Smooth muscle cell (in vitro differentiated cells): ENCODE data around the gene SIPA1L3. TPM values are rescaled to one million over a fixed set of nuclear protein-coding genes. Genes with fewer than 3 reads are reported as not detected.

Experiments
- DNase-seq: peaks from one replicate; lab custom pipeline; 2025; ENCODE audit not compliant: unreplicated experiment; lab: John Stamatoyannopoulos, UW
- H2AFZ ChIP-seq: fragments of 200-600 bp; sonication (generic); 2 replicates; pipeline ENCODE4 v1.6.0; 2016; ENCODE audit warnings: antibody characterized with exemption, low read depth, mild to moderate bottlenecking
- H3F3A ChIP-seq: fragments of 200-600 bp; sonication (generic); 2 replicates; pipeline ENCODE4 v1.6.0; 2017; ENCODE audit warnings: antibody characterized with exemption, low read depth
- H3K27ac ChIP-seq: fragments of 200-600 bp; sonication (generic); 2 replicates; pipeline ENCODE4 v1.5.1; 2016; ENCODE audit warnings: low read depth, mild to moderate bottlenecking
- H3K27me3 ChIP-seq: fragments of 200-600 bp; sonication (generic); 2 replicates; pipeline ENCODE4 v1.6.1; 2016; ENCODE audit warnings: low read depth, mild to moderate bottlenecking
- H3K36me3 ChIP-seq: fragments of 200-600 bp; sonication (generic); 2 replicates; pipeline ENCODE4 v1.5.1; 2016; ENCODE audit warnings: low read depth
- H3K4me1 ChIP-seq: fragments of 200-600 bp; sonication (generic); 2 replicates; pipeline ENCODE4 v1.5.1; 2016; ENCODE audit warnings: low read depth
- H3K4me2 ChIP-seq: fragments of 200-600 bp; sonication (generic); 2 replicates; pipeline ENCODE4 v1.6.0; 2016; ENCODE audit warnings: mild to moderate bottlenecking
- H3K4me3 ChIP-seq: fragments of 200-600 bp; sonication (generic); 2 replicates; pipeline ENCODE4 v1.5.1; 2016; ENCODE audit warnings: mild to moderate bottlenecking
- H3K79me2 ChIP-seq: fragments of 200-600 bp; sonication (generic); 2 replicates; pipeline ENCODE4 v1.6.0; 2016; ENCODE audit warnings: low read depth, mild to moderate bottlenecking
- H3K9ac ChIP-seq: fragments of 200-600 bp; sonication (generic); 2 replicates; pipeline ENCODE4 v1.6.0; 2016; ENCODE audit warnings: low read depth
- H3K9me3 ChIP-seq: fragments of 200-600 bp; sonication (generic); replicated peaks from 2 replicates; pipeline ENCODE4 v1.5.1; 2016; ENCODE audit warnings: low read depth
- H4K20me1 ChIP-seq: fragments of 200-600 bp; sonication (generic); 2 replicates; pipeline ENCODE4 v1.6.0; 2016; ENCODE audit warnings: low read depth
- WGBS: methylation state at CpG from one replicate; pipeline ENCODE4 v1.1.7; 2016; ENCODE audit warnings: low lambda C conversion rate; 5-methylcytosine and 5-hydroxymethylcytosine counted together
- polyA plus RNA-seq: library from polyadenylated mRNA; unstranded; fragments of >200 nt; fragmentation: Nextera tagmentation; extraction: Ambion mirVana; gene quantifications from 2 replicates; pipeline ENCODE4 v1.2.1, GENCODE V29; 2016
- total RNA-seq: library from RNA; depleted of rRNA; stranded (reverse); fragments of >200 nt; gene quantifications from 2 replicates; pipeline ENCODE4 v1.2.3, GENCODE V29; 2014
- TF ChIP-seq, protein P1 (sequence below): fragments of 200-600 bp; sonication (generic); IDR thresholded peaks from 2 replicates; pipeline ENCODE4 v1.5.1; 2017; ENCODE audit warnings: borderline replicate concordance, mild to moderate bottlenecking, antibody characterized with exemption; ENCODE audit not compliant: insufficient read depth, poor library complexity, severe bottlenecking

Gene SIPA1L3
- total and polyA plus RNA-seq, 2 experiments from 2014 or later: 6.5 to 7.6 TPM

DNA sequence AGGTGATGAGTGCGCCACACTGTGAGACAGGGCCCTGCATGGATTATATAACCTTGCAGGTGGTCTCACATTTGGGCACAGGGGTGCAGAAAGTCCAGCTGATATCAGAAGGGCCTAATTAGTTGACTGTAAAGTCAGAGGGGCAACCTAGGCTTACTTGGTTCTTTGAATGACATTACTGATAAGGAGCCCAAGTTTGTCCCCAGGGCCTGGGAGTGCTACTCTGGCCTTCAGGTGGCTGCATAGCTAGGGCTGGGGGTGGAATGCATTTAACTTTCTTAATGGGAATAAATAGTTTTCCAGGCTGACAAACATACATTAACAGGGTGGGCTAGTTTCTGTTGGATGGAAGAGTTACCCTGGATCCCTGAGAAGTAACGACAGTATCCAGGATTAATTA is 3.9 kb upstream of the SIPA1L3 start:
- Histone ChIP-seq H3K36me3 (no peaks in the 10 kb centered on the region), H3K79me2 (peaks cover 8% of the 10 kb centered on the region)

DNA sequence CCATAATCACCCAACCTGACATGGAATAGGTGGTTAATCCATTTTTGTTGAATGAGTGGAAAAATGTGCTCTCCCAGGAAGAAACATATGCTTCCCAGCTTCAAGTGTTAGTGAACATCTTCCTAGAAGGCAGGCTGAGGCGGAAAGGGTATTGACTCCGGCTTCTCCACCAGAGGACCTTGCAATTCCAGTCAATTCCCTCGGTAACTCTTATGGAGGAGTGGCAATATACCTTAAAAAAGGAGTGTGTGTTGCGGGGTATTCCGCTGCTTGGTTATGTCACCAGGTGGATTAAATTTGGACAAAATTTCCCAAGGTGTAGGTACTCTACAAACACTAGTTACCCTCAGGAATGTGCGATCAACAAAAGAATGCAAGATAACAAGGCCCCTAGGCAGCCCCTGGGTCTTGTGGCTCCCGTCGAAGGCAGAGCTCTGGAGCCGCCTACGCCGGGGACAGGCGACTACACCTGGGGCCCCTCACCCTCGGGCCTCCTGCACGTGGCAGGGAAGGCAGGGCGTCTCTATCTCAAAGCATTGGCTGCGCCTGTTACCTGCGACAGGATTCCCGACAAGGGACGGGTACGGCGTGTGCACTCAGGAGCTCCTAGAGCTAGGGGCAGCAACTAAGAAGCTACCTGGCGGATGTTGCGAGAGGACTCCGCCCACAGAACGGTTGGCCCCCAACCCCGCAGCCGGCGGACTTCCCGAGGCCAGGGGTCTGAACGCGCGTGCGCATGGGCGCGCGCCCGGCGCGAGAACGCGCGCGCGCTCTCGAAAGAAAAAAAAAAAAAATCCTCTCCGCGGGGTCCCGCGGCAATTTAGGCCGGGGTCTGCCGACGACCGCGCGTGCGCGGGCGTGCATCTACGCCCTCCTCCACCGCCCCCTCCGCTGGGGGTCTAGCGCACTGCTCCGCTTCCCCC is 801 bp upstream of the SIPA1L3 start, which contains the start of gene WDR87:
TSS of gene WDR87 (minus strand) at position 649 of the 923 bp plus-strand sequence. CDS start 8,355 bp downstream, outside the sequence.
- TF ChIP-seq, protein P1, sequence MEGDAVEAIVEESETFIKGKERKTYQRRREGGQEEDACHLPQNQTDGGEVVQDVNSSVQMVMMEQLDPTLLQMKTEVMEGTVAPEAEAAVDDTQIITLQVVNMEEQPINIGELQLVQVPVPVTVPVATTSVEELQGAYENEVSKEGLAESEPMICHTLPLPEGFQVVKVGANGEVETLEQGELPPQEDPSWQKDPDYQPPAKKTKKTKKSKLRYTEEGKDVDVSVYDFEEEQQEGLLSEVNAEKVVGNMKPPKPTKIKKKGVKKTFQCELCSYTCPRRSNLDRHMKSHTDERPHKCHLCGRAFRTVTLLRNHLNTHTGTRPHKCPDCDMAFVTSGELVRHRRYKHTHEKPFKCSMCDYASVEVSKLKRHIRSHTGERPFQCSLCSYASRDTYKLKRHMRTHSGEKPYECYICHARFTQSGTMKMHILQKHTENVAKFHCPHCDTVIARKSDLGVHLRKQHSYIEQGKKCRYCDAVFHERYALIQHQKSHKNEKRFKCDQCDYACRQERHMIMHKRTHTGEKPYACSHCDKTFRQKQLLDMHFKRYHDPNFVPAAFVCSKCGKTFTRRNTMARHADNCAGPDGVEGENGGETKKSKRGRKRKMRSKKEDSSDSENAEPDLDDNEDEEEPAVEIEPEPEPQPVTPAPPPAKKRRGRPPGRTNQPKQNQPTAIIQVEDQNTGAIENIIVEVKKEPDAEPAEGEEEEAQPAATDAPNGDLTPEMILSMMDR: no peak
- Histone ChIP-seq H3F3A (no peaks in the 10 kb centered on the region), H3K4me1 (no peaks in the 10 kb centered on the region), H3K27ac (no peak within 1 kb of the TSS), H3K36me3 (no peaks in the 10 kb centered on the region), H3K27me3 (no peaks in the 10 kb centered on the region), H3K9ac (peak within 1 kb of the TSS; percentile 74), H2AFZ (peak within 1 kb of the TSS; percentile 89), H4K20me1 (peaks cover 8% of the 10 kb centered on the region), H3K4me2 (peak within 1 kb of the TSS; percentile 98), H3K9me3 (no peaks in the 10 kb centered on the region), H3K4me3 (peak within 1 kb of the TSS; percentile 89), H3K79me2 (peaks cover 29% of the 10 kb centered on the region)
- WGBS: 6% methylated on average over 54 of the region's 63 CpGs
- no peak for DNase-seq

More for the DNA sequence above, 3.9 kb upstream of the SIPA1L3 start:
- no peaks in the 10 kb centered on the region for H3K27me3 ChIP-seq
- no peak overlapping the region for H3K27ac ChIP-seq
- no peaks in the 10 kb centered on the region for H3F3A ChIP-seq
- no peak overlapping the region for H3K4me3 ChIP-seq
- H4K20me1 ChIP-seq: peaks cover 3% of the 10 kb centered on the region
- no peak overlapping the region for H3K9ac ChIP-seq
- DNase-seq: no peak
- WGBS: 82% methylated on average over 2 of the region's 2 CpGs
- no peaks in the 10 kb centered on the region for H3K4me1 ChIP-seq
- no peaks in the 10 kb centered on the region for H3K9me3 ChIP-seq
- H3K4me2 ChIP-seq: no peak overlapping the region
- TF ChIP-seq, protein P1: no peak
- H2AFZ ChIP-seq: no peak overlapping the region

- Histone ChIP-seq H3K27ac (no peak overlapping the region), H4K20me1 (peaks cover 8% of the 10 kb centered on the region), H3K4me1 (no peaks in the 10 kb centered on the region), H3K4me3 (peak overlapping the region; percentile 89), H3K4me2 (peak overlapping the region; percentile 98), H3F3A (no peaks in the 10 kb centered on the region), H3K9me3 (no peaks in the 10 kb centered on the region), H3K9ac (peak overlapping the region; percentile 74), H2AFZ (peak overlapping the region; percentile 89), H3K27me3 (no peaks in the 10 kb centered on the region), H3K36me3 (no peaks in the 10 kb centered on the region), H3K79me2 (peaks cover 29% of the 10 kb centered on the region)
- WGBS: 39% methylated on average over 13 of the region's 13 CpGs
- DNase-seq: no peak
- TF ChIP-seq, protein P1: no peak
These were observed 887 bp downstream of the SIPA1L3 start for GRCh38 chr19:37907735-37908455.
